Upper lobe of right lung (tissue), 1 donor: ENCODE data around the gene DAND5. TPM values are rescaled to one million over a fixed set of nuclear protein-coding genes. Genes with fewer than 3 reads are reported as not detected.

Experiments
- ATAC-seq: fragments of 200-7000 bp; cut with Tn5 transposase; one replicate; pipeline ENCODE4 v1.9.1; 2020; ENCODE audit warnings: mild to moderate bottlenecking, moderate library complexity
- DNase-seq: peaks from one replicate; pipeline ENCODE4 v3.0.0-alpha.2; 2020
- H3K27ac ChIP-seq: fragments of 200-600 bp; one replicate; pipeline ENCODE4 v1.8.0; 2022
- H3K27me3 ChIP-seq: fragments of 200-600 bp; one replicate; pipeline ENCODE4 v1.8.0; 2022; ENCODE audit warnings: mild to moderate bottlenecking
- H3K36me3 ChIP-seq: fragments of 200-600 bp; one replicate; pipeline ENCODE4 v1.8.0; 2022
- H3K4me1 ChIP-seq: fragments of 200-600 bp; one replicate; pipeline ENCODE4 v1.8.0; 2022
- H3K4me3 ChIP-seq: fragments of 200-600 bp; one replicate; pipeline ENCODE4 v1.8.0; 2022; ENCODE audit warnings: mild to moderate bottlenecking
- H3K9me3 ChIP-seq: fragments of 200-600 bp; one replicate; pipeline ENCODE4 v1.8.0; 2022
- CTCF ChIP-seq: fragments of 200-600 bp; IDR thresholded peaks from one replicate; pipeline ENCODE4 v1.8.0; 2022; ENCODE audit warnings: antibody characterized with exemption
- intact Hi-C: fragments of 100-400 bp; cut with DNase I; formaldehyde crosslinking; loops from one replicate; pipeline ENCODE4 v1.11.0; 2022
- total RNA-seq: library from RNA; stranded (reverse); fragmentation: NEBNext Ultra II Directional; extraction: Animal tissue kit (Norgen Biotek cat#: 25700); gene quantifications from one replicate; pipeline ENCODE4 v1.2.1, GENCODE V29; 2021
- donor health status: DM: no; HTN: yes; CAD: no; lungs with severe emphysema.

DAND5 gene
- total RNA-seq, 1 donor from 2014 or later, result not detected

GRCh38 chr19:12992729-12993128 lies 23.4 kb downstream of the DAND5 start:
- no peak for ATAC-seq
- Histone ChIP-seq H3K4me3 (no peak overlapping the region), H3K27me3 (no peaks in the 10 kb centered on the region), H3K9me3 (no peaks in the 10 kb centered on the region), H3K36me3 (no peaks in the 10 kb centered on the region), H3K4me1 (peaks cover 6% of the 10 kb centered on the region), H3K27ac (no peak overlapping the region)
- no peak for TF ChIP-seq CTCF
- intact Hi-C loops, result no loop called here
- DNase-seq, result no peak

GRCh38 chr19:12993562-12993961 lies 24.2 kb downstream of the DAND5 start:
- Histone ChIP-seq H3K27ac (no peak overlapping the region), H3K27me3 (no peaks in the 10 kb centered on the region), H3K4me3 (no peak overlapping the region), H3K9me3 (no peaks in the 10 kb centered on the region), H3K4me1 (peaks cover 9% of the 10 kb centered on the region), H3K36me3 (peaks cover 1% of the 10 kb centered on the region)
- DNase-seq (no peak), ATAC-seq (no peak)
- TF ChIP-seq CTCF, result no peak
- intact Hi-C loops, result no loop called here

GRCh38 chr19:12994701-12995595 lies 25.6 kb downstream of the DAND5 start, which contains the start of gene NFIX:
NFIX (plus strand) TSS chr19:12995475; CDS start chr19:12995838, 363 bp downstream.
- ATAC-seq (peak; percentile 58), DNase-seq (peak; percentile 87)
- peak within 1 kb of the TSS; percentile 71 for H3K4me3 ChIP-seq
- H3K27me3 ChIP-seq, result no peaks in the 10 kb centered on the region
- H3K9me3 ChIP-seq, result no peaks in the 10 kb centered on the region
- H3K4me1 ChIP-seq, result peaks cover 9% of the 10 kb centered on the region
- TF ChIP-seq CTCF, result no peak
- peaks cover 9% of the 10 kb centered on the region for H3K36me3 ChIP-seq
- H3K27ac ChIP-seq, result peak within 1 kb of the TSS; percentile 89
- intact Hi-C loops, result no loop called here

- ATAC-seq, result peak; percentile 28
- no peaks in the 10 kb centered on the region for H3K9me3 ChIP-seq
These were observed 26.4 kb downstream of the DAND5 start for GRCh38 chr19:12995596-12996405.

More at GRCh38 chr19:12995596-12996405, 26.4 kb downstream of the DAND5 start:
- H3K27me3 ChIP-seq, result no peaks in the 10 kb centered on the region
- no peak for TF ChIP-seq CTCF
- peaks cover 9% of the 10 kb centered on the region for H3K36me3 ChIP-seq
- intact Hi-C loops, result no loop called here
- peak overlapping the region; percentile 71 for H3K4me3 ChIP-seq
- peak overlapping the region; percentile 89 for H3K27ac ChIP-seq
- H3K4me1 ChIP-seq, result peaks cover 9% of the 10 kb centered on the region
- DNase-seq, result no peak
